Caco-2 (cell line): ENCODE data around the gene CPB1. TPM values are rescaled to one million over a fixed set of nuclear protein-coding genes. Genes with fewer than 3 reads are reported as not detected.
A peak's percentile ranks its signal among the peaks of the same experiment; 100 is the strongest.

Experiments used
- BruUV-seq: library from RNA; stranded (reverse); fragments of 400-500 nt; replicated peaks from 2 replicates; lab custom pipeline; 2021; lab: Mats Ljungman, UMichigan
- CTCF ChIA-PET: fragments of 300-600 bp; sonication (Branson Sonifier 250); formaldehyde crosslinking; loops from one replicate; lab custom pipeline; 2022; ENCODE audit warnings: antibody characterized with exemption; lab: Charles Lee
- POLR2A ChIA-PET: fragments of 300-600 bp; sonication (Branson Sonifier 250); formaldehyde crosslinking; loops from one replicate; lab custom pipeline; 2022; ENCODE audit warnings: antibody characterized with exemption; lab: Charles Lee
- DNase-seq, 2 experiments: peaks; one replicate each; pipeline versions ENCODE4 v3.0.0 to v3.0.0-alpha.2; 2020 to 2022
- H3K27me3 ChIP-seq: replicated peaks from 2 replicates; pipeline ENCODE4 v1.6.0; 2011; ENCODE audit warnings: low read length; ENCODE audit not compliant: control insufficient read depth, insufficient read depth
- H3K36me3 ChIP-seq: 2 replicates; pipeline ENCODE4 v1.5.1; 2011; ENCODE audit warnings: low read length; ENCODE audit not compliant: control insufficient read depth, insufficient read depth
- H3K4me1 ChIP-seq: fragments of 250-450 bp; sonication (Bioruptor Pico); 2 replicates; pipeline ENCODE4 v1.5.1; 2020; ENCODE audit warnings: mild to moderate bottlenecking
- H3K4me3 ChIP-seq: 2 replicates; pipeline ENCODE4 v1.5.1; 2011; ENCODE audit warnings: low read depth, mild to moderate bottlenecking, control low read depth, low read length
- H3K9me3 ChIP-seq: fragments of 250-450 bp; sonication (Bioruptor Pico); 2 replicates; pipeline ENCODE4 v1.5.1; 2020; ENCODE audit warnings: mild to moderate bottlenecking, moderate library complexity
- H3K27ac Mint-ChIP-seq: one replicate; pipeline ENCODE4 v1.8.0; 2022; ENCODE audit warnings: mixed read lengths; ENCODE audit not compliant: unreplicated experiment
- H3K27me3 Mint-ChIP-seq: one replicate; pipeline ENCODE4 v1.8.0; 2022; ENCODE audit warnings: mixed read lengths; ENCODE audit not compliant: insufficient read depth, unreplicated experiment
- H3K36me3 Mint-ChIP-seq: one replicate; pipeline ENCODE4 v1.8.0; 2022; ENCODE audit warnings: mild to moderate bottlenecking, mixed read lengths; ENCODE audit not compliant: insufficient read depth, unreplicated experiment
- H3K4me1 Mint-ChIP-seq: one replicate; pipeline ENCODE4 v1.8.0; 2022; ENCODE audit warnings: low read depth, mixed read lengths; ENCODE audit not compliant: unreplicated experiment
- H3K4me3 Mint-ChIP-seq: one replicate; pipeline ENCODE4 v1.8.0; 2022; ENCODE audit warnings: mild to moderate bottlenecking, moderate library complexity, mixed read lengths; ENCODE audit not compliant: unreplicated experiment
- H3K9me3 Mint-ChIP-seq: one replicate; pipeline ENCODE4 v1.8.0; 2022; ENCODE audit warnings: mixed read lengths; ENCODE audit not compliant: unreplicated experiment
- intact Hi-C: fragments of 100-400 bp; cut with micrococcal nuclease; formaldehyde crosslinking; loops from one replicate; pipeline ENCODE4 v1.10.0; 2022; ENCODE audit not compliant: unreplicated experiment
- total RNA-seq: library from RNA; stranded (reverse); gene quantifications from 2 replicates; pipeline ENCODE4 v1.2.3, GENCODE V29; 2022
- TF ChIP-seq, protein P1 (sequence below), 2 experiments: fragments of 200-600 bp in 1 of 2; IDR thresholded peaks; 1 replicate in 1 of 2; 2 replicates in 1 of 2; pipeline versions ENCODE4 v1.5.1 to v1.8.0; 2011 to 2022; ENCODE audit warnings: antibody characterized with exemption in 1 of 2, control low read depth in 1 of 2, inconsistent platforms in 1 of 2, low read depth in 1 of 2, low read length in 1 of 2, mild to moderate bottlenecking in 1 of 2, moderate library complexity in 1 of 2; ENCODE audit not compliant: insufficient read depth in 1 of 2, severe bottlenecking in 1 of 2, unreplicated experiment in 1 of 2

The CPB1 gene
- total RNA-seq, 1 experiment from 2014 or later: not detected

DNA sequence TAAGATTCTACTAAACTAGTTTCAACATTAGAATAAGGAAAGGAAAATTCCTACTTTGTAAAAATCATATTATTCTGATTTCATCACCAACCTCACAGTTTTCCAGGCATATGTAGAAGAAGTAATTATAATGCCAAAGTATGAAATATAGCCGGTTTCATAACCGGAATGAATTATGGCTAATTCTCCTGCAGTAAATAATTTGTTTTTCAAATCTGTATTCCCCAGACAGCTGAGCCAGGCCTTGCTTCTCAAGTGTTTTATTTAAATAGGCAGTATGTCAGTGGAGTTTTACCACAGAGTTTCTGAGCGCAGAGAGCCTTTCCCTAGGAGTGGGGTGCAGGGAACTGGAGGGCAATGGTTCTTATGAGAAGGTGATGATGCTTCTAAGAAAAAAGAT lies 28.8 kb downstream of the CPB1 start:
- H3K27me3 Mint-ChIP-seq: peaks cover 6% of the 10 kb centered on the region
- TF ChIP-seq, protein P1, sequence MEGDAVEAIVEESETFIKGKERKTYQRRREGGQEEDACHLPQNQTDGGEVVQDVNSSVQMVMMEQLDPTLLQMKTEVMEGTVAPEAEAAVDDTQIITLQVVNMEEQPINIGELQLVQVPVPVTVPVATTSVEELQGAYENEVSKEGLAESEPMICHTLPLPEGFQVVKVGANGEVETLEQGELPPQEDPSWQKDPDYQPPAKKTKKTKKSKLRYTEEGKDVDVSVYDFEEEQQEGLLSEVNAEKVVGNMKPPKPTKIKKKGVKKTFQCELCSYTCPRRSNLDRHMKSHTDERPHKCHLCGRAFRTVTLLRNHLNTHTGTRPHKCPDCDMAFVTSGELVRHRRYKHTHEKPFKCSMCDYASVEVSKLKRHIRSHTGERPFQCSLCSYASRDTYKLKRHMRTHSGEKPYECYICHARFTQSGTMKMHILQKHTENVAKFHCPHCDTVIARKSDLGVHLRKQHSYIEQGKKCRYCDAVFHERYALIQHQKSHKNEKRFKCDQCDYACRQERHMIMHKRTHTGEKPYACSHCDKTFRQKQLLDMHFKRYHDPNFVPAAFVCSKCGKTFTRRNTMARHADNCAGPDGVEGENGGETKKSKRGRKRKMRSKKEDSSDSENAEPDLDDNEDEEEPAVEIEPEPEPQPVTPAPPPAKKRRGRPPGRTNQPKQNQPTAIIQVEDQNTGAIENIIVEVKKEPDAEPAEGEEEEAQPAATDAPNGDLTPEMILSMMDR (IDR thresholded peaks at IDR 0.05; ENCODE audit: insufficient read depth in 1 of 2, low read depth in 1 of 2, low read length in 1 of 2, severe bottlenecking in 1 of 2, unreplicated experiment in 1 of 2): no peak
- no peak overlapping the region for H3K27ac Mint-ChIP-seq

GRCh38 chr3:148857316-148857715 lies 29.7 kb downstream of the CPB1 start:
- H3K36me3 ChIP-seq: no peaks in the 10 kb centered on the region
- Mint-ChIP-seq H3K9me3 (no peaks in the 10 kb centered on the region), H3K4me3 (no peak overlapping the region), H3K27me3 (peaks cover 9% of the 10 kb centered on the region), H3K27ac (no peak overlapping the region), H3K4me1 (no peaks in the 10 kb centered on the region), H3K36me3 (no peaks in the 10 kb centered on the region)
- no TSS peak for BruUV-seq
- intact Hi-C loops: no loop called here
- H3K4me3 ChIP-seq: no peak overlapping the region
- ChIA-PET CTCF (no interaction called here), POLR2A (interaction anchor here (0.6 kb wide), 1 partner anchor 297 kb away, joined by 3 read pairs; no protein-coding TSS in a partner anchor)
- no peaks in the 10 kb centered on the region for H3K9me3 ChIP-seq
- DNase-seq: no peak
- no peaks in the 10 kb centered on the region for H3K4me1 ChIP-seq
- no peaks in the 10 kb centered on the region for H3K27me3 ChIP-seq
- TF ChIP-seq, protein P1 (IDR thresholded peaks at IDR 0.05; ENCODE audit: insufficient read depth in 1 of 2, low read depth in 1 of 2, low read length in 1 of 2, severe bottlenecking in 1 of 2, unreplicated experiment in 1 of 2): no peak

More for the DNA sequence above, 28.8 kb downstream of the CPB1 start:
- ChIA-PET CTCF (no interaction called here), POLR2A (no interaction called here)
- Mint-ChIP-seq H3K4me1 (no peaks in the 10 kb centered on the region), H3K36me3 (no peaks in the 10 kb centered on the region), H3K4me3 (no peak overlapping the region), H3K9me3 (no peaks in the 10 kb centered on the region)
- H3K27me3 ChIP-seq: no peaks in the 10 kb centered on the region
- no peak overlapping the region for H3K4me3 ChIP-seq
- DNase-seq: no peak
- intact Hi-C loops: no loop called here
- no peaks in the 10 kb centered on the region for H3K9me3 ChIP-seq
- BruUV-seq: no TSS peak
- H3K36me3 ChIP-seq: no peaks in the 10 kb centered on the region
- H3K4me1 ChIP-seq: no peaks in the 10 kb centered on the region

GRCh38 chr3:148861277-148861869 lies 33.8 kb downstream of the CPB1 start:
- Mint-ChIP-seq H3K36me3 (no peaks in the 10 kb centered on the region), H3K4me3 (no peak overlapping the region), H3K4me1 (no peaks in the 10 kb centered on the region), H3K27ac (no peak overlapping the region), H3K27me3 (peaks cover 5% of the 10 kb centered on the region), H3K9me3 (no peaks in the 10 kb centered on the region)
- peak in 1 of 2 experiments; percentile 20 for DNase-seq
- TF ChIP-seq, protein P1 (IDR thresholded peaks at IDR 0.05; ENCODE audit: insufficient read depth in 1 of 2, low read depth in 1 of 2, low read length in 1 of 2, severe bottlenecking in 1 of 2, unreplicated experiment in 1 of 2): peak in 1 of 2 experiments; percentile 42
- H3K27me3 ChIP-seq: no peaks in the 10 kb centered on the region
- no peaks in the 10 kb centered on the region for H3K4me1 ChIP-seq
- BruUV-seq: no TSS peak
- intact Hi-C loops: loop anchor here (1.0 to 5.0 kb wide), 5 partner anchors 19 to 483 kb away; no protein-coding TSS in a partner anchor
- ChIA-PET POLR2A (interaction anchor here (0.6 kb wide), 1 partner anchor 90 kb away, joined by 3 read pairs; no protein-coding TSS in a partner anchor), CTCF (interaction anchor here (0.5 to 2.2 kb wide), 3 partner anchors 19 to 85 kb away, joined by 3 to 6 read pairs (median 3); no protein-coding TSS in a partner anchor)
- no peaks in the 10 kb centered on the region for H3K9me3 ChIP-seq
- no peaks in the 10 kb centered on the region for H3K36me3 ChIP-seq
- H3K4me3 ChIP-seq: no peak overlapping the region
